ENCODE data around the gene MEIS2. TPM values are rescaled to one million over a fixed set of nuclear protein-coding genes. Genes with fewer than 3 reads are reported as not detected.
"Not testable (repeated sequence)": the region's sequence is repeated elsewhere in the genome, so short reads cannot be mapped to it uniquely, and the experiment has no call there.

MEIS2 gene
- total RNA-seq, 1 experiment from 2014 or later = 98.3 TPM

DNA sequence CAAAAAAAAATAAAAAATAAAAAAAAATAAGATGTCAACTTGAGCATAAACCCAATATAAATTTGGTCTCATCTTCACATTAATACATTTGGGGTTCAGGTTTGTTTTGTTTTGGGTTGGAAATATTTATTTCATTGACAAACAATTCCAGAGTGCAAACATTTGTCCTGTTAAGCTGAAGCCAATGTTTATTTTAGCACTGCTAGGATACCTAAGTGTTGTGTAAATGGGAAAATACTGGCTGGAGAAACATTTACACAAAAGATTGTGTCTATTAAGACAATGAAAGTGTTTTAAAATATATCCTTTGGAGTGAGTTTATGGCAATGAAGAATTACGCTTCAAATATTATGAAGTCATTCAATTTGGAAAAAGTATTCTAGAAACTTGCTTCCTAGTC, 91.1 kb downstream of the MEIS2 start:
- DNase-seq (ENCODE audit: low spot score) = no peak

DNA sequence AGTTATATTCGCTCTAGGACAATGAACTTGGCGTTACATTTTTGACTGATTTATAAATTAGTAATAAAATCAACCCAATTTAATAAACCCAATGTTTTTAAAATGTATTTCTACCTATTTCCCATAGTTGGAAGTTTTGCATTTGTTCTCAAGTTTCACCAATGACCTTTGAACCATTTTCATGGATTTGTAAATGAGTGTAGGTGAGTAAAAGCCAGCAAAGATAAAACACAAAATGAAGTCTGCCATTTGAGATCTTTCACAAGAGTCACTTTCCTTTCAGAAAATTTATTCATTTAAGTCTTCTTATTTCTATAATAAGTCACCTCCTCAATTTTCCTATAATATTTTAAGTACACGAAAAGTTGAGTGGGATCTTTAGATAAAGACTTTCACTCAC, 92.1 kb downstream of the MEIS2 start:
- no peak for DNase-seq (ENCODE audit: low spot score)

DNA sequence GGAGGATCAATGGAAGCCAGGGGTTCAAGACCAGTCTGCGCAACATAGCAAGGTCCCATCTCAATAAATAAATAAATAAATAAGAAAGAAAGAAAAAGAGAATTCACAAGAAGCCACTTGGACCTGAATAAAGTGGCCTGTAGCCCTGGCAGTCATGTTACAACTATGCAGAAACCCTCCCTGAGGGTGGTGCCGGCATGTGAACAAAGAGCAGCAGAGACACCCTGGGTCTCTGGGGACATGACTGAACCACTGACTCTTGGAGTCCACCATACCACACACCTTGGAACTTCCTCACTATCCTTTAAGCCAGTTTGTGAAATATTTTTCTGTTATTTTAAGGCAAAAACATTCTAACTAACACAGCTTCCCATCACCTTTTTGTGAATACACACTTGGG, 93.0 kb downstream of the MEIS2 start:
- no peak for DNase-seq (ENCODE audit: low spot score)

DNA sequence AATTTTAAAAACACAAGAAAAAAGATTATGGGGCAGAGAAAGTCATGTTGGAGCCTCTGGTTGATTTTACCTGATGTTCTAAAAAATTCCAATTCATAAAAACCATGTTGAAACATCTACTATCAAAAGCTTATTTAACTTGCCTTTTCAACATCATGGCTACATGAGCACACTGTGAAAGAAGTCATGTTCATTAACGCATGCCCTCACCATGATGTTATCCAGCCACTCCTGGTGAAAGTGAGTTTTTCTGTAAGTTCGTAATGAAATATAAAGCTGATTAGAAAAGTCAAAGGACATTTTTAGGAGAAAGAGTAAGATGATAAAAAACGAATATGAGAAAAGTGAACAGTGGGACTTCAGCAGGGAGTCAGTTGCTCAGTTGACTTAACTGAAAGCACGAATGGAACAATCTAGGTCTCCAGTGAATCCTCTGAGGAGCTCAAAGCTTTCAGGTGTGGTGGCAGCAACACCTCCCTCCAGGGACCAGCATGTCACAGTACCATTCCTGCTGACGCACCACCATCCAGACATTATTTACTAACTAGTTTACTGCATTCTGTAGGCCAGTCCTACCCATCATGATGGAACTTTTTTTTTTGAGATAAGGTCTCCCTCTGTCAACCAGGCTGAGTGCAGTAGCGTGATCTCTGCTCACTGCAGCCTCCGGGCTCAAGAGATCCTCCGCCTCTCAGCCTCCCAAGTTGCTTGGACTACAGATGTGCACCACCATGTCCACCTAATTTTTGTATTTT, 95.2 kb downstream of the MEIS2 start:
- DNase-seq (ENCODE audit: low spot score) = no peak

DNA sequence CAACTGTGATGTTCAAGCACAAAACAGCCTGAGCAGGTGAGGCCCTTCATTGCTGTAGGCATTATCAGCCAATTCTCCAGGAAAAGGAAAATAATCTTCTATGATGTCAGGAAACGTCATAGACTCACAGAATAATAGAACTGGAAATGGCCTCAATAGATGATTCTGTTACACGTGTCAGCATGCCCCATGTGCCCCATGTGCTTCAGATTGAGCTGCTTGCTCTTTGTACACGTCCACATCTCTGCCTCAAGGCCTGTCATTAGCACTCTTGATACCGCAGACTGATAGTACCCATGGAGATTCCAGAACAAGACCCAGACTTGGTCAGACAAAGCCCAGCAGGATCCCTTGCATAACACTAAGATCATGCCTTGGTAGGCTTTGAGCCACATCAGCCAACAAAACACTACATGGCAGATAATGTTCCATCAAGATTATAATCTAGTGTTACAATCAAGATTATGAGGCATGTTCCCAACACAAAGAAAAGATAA, 95.9 kb downstream of the MEIS2 start:
- DNase-seq (ENCODE audit: low spot score) = no peak

DNA sequence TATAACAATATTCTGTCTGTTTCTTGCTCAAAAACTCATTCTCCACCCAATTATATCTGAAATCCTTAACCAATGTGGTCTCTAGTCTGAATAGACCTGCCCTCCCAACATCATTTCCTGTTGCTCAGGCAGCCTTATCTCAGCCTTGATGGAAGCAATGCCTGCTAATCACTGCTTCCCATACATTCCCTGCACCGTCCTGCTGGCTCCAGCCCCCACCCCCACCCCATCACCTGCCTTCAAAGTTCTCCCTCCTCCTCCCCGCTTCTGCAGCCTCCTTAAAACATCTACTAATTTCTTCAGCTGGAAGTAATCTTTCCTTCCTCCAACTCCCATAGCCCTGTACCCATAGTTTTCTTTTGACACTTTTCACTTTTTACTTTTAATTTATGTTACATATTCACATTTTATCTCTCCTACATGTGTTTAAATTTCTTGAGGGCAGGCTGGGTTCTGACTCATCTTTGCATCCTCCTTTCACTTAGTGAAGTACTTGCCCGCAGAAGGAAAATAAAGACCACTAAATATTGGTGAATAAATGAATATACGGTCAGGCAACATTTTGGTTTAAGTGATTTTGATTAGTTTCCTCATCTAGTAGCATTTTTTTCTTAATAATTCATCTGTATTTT, 98.2 kb downstream of the MEIS2 start:
- DNase-seq (ENCODE audit: low spot score) = no peak

DNA sequence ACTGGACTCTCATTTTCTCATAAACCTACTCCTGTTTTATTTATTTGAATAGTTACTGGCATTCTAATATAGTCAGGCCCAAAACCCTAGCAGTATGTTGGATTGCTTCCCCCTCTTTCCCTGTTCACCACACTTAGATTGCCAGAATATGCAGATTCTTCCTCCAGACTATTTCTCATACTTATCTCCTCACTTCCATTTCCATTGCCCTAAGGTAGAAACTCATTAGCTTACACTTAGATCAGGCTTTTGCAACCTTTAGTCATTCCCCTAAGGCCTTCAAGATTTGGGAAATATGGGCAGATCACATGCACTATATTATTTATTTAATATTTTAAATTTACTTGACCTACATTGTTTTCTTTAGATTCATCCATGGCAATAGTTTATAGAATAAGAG, 98.9 kb downstream of the MEIS2 start:
- no peak for DNase-seq (ENCODE audit: low spot score)

DNA sequence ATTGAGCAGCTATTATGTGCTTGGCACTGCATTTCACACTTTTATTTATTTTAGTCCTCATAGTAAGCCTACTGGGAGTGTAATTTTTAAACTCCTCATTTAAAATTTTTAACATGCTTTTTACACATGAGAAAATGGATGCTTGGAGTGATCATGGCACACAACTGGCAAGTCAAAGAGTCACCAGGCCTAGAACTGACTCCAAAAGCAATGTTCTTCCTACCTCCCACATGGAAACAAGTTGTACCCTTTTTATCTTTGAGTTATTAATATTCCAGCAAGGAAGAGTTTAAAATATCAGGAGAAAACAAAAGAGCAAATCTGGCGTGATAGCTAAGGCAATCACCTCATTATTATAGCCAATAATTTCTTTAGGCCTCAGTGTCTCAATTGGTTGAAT, 100.6 kb downstream of the MEIS2 start:
- DNase-seq (ENCODE audit: low spot score) = no peak

DNA sequence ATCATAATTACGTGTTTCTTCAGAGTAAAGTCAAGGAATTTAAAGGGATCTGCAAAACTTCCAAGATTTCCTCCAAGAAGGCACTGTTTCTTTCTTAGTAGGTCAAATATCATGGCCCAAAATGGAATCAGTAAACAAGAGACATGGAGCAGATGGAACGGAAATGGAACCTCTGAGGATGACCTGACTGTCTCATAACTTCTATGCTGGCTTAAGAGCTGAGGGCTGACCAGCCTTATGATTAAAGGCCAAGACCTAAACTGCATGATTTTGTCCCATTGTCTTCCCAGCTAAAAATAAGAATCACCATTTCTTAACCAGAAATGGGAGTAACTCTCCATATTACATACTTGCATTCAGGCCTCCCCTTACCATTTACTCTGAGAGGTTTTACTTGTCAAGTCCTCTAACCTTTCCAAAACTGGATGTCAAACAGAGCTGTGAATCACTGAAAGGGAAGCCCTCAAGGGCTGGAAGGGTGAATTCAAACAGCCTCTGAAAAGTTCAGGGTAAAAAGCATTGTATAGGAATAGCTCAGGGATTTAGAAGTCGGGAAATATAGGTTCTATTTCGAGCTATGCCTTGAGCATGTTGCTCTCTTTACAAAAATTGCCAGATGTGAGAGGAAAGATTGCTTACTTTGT, 103.7 kb downstream of the MEIS2 start:
- DNase-seq (ENCODE audit: low spot score) = no peak

DNA sequence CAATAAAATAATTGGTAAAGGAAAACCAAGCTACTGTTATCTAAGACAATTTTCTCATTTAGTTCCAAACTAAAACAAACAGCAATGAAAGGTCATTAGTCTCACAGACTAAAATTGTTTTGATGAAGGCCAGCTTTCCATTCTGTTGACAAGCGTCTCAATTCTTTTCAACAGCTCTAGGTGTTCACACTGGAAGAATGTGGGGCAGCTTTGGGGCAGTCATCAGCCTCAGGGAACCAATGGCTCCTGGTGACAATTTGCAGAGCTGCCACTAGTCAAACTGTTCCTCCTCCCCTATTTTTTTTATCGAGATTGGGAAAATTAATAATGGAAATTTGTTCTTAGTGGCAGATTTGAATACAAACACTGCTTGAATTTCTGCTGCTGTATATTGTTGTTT, 104.2 kb downstream of the MEIS2 start:
- DNase-seq (ENCODE audit: low spot score) = no peak

DNA sequence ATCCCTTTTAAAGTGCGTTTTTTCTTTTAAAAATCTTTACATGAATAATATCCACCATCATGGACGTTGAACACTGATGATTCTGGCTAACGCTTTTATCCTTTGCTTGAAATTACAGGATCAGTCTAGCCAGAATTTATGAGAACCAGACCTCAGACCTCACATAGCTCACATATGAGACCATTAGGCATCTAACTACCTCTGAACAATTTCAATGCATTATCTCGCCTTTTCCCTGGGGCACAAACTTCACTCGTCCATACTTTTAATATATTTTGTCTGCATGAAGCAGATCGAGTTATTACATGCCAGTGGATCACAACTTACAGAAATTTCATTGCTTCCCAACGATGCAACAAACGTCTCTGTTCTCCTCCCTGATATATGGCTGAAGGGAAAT, 105.6 kb downstream of the MEIS2 start:
- DNase-seq (ENCODE audit: low spot score) = no peak

DNA sequence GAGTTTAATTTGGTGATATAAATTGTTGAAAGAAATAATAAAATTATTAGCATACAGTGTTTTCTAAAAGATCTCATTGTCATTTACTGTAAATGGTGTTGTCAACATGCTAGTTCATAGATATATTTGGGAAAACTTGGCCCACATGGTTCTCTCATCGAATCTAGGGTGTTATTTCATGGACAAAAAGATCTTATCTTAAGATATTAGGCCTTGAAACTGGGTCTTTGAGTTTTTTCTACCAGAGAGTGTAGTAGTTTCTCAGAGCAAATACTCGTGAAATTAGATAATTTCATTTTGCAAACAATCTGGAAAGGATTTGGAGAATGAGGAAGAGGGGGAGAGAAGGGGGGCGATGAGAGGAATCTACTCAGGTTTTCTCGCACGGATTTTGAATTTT, 107.9 kb downstream of the MEIS2 start:
- DNase-seq (ENCODE audit: low spot score) = no peak

DNA sequence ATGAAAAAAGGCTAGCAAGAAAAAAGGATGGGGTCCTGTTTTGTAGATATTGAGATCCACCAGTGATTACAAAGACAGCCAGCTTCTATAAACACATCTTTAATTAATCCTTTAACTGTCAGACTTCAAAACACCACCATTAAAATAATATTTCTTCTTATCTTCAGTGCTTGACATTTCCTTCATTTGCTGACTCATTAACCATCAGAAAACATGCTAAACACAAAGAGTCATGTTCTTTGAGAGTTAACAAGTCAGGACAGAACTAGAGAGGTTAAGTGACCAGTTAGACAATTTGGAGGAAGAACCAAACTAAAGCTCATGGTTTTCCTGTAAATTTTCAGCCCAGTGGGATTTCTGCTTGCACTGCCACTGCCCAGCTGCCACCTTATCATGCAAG, 111.4 kb downstream of the MEIS2 start:
- no peak for DNase-seq (ENCODE audit: low spot score)

DNA sequence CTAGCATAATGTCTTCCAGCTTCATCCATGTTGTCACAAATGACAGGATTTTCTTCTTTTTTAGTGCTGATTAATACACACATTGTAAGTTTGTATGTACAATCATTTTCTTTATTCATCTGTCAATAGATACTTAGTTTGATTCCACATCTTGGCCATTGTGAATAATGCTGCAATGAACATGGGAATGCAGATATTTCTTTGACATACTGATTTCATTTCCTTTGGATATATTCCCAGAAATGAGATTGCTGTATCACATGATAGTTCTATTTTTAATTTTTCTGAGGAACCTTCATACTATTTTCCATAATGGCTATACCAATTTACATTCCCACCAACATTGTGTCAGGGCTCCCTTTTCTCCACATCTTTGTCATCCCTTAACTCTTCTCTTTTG, 117.9 kb downstream of the MEIS2 start:
- DNase-seq (ENCODE audit: low spot score) = no peak

DNA sequence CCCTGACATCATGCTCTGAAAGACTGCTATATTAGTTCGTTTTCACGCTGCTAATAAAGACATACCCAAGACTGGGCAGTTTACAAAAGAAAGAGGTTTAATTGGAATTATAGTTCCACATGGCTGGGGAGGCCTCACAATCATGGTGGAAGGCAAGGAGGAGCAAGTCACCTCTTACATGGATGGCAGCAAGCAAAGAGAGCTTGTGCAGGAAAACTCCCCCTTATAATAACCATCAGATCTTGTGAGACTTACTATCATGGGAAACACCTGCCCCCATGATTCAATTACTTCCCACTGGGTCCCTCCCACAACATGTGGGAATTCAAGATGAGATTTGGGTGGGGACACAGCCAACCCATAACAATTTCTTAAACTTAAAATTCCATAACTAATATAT, 120.1 kb downstream of the MEIS2 start:
- not testable (repeated sequence) for DNase-seq (ENCODE audit: low spot score)

DNA sequence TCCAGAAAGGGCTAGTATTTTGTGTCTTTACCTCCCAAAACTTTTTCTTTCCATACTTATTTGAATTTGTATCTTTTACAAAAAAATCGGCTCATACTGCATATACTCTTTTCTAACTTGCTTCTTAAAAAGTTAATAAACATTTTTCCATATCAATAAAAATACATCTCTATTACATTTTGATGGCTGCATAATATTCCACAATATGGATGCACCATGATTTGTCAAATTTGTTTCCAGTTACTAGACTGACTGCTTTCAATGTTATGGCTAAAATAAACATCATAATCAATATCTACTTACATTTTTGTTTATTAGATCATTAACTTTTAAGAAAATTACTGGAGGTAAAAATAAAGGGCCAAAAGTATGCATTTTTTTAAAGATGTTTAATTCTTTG, 121.7 kb downstream of the MEIS2 start:
- DNase-seq (ENCODE audit: low spot score) = no peak

DNA sequence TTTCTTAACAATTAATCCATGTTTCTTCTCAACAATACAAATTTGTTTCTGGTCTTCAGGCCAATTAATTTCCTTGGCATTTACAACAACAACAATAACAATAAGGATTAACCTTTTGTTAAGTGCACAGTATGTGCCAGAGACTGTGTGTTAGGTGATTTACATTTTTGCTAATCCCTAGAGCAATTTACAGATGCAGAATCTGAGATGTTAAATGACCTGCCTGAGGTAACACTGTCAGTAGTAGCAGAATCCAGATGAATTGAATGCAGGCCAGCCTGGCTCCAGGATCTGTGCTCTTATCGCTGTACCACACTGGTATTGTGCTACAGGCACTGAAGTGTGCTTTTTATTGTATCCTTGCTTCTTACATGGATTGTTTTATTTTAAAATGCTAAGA, 122.2 kb downstream of the MEIS2 start:
- no peak for DNase-seq (ENCODE audit: low spot score)

DNA sequence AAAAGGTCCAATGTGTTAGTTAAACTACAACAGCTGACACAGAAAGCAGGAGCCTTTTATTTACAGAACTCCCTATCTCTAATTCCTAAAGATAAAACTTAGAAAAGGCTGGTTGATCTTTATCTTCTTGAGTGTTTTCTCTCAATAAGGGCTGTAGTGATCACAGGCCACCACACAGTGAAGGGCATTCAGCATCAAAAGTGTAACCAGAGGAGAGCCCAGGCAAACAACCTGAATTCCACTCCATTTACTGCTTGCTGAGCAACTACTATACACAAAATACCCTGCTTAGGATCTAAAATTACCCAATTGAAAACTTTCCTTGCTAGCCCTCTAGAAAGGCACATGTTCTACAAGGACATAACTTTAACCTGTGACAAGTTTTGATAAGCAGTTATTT, 122.7 kb downstream of the MEIS2 start:
- no peak for DNase-seq (ENCODE audit: low spot score)

DNA sequence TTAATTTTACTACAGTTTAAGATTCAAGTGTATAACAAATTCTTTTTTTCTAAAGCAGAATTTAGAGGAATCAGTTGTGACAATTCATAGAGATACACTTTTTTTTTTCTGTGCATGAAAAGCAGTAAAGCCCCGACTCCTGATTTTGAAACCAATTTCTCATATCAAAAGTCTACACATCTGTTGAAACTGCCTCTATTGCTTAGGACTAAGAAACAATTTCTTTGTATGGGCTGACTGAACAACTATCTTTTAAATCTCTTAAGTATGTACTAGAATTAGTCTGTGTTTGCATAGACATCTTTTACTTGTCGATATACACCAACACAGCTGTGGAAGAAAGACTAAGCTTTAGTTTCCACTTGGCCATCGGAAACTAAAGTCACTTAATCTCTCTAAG, 127.6 kb downstream of the MEIS2 start:
- DNase-seq (ENCODE audit: low spot score) = no peak

DNA sequence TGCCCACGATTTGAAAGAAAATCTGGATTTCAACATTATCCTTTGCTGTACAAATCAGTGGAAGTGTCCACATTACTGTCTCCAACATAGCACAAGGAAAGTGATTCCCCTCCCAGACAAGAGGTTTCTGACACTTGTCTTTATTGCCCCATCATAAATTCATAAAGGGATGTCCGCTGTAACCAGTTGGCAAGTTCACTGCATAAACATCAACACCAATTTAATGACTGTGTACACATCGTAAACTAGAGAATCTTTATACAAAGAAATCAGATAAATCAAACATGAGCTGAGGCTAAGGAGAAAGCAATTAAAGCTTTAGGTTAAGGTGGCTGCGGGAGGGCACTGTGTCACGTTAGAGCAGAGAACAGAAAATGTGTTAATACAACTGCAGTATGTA, 129.8 kb downstream of the MEIS2 start:
- no peak for DNase-seq (ENCODE audit: low spot score)

DNA sequence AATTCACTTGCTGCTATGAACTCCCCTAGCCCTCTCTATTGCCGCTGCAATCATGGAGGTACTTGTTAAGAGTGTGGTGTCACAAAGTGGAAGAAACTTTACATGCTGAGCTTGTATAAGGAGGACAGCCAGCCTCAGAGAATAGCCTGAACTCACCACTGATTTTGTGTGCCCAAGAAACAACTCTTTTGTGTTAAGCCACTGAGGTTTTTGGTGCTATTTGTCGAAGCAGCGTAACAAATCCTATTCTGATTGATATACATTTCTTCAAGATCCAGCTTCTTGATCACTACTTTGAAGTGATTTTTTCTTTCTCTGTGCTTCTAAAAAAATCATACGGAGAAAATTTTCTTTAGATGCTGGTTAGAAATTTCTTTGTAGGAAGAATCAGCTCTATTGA, 132.4 kb downstream of the MEIS2 start:
- DNase-seq (ENCODE audit: low spot score) = no peak

DNA sequence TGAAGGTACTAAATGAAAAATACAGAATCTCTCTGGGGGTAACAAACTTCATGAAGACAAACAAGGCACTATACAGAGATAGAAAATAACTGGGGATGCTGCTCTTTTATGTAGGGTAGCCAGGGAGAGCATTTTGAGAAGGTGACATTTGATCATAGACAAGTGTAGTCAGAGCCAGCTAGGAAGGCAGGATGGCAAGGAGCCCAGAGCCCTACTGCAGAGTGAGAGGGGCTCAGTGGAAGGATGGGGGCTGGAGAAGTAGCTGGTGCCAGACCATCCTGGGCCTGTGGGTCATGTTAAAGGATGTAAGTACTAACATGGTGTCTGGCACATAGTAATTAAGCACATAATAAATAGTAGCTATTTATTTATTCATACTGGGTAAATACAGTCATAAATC, 133.6 kb downstream of the MEIS2 start:
- DNase-seq (ENCODE audit: low spot score) = no peak

Data from A172 (cell line).